Adrenal gland (tissue), 5 donors: ENCODE data around the gene FGF8.

Experiments used
- POLR2A ChIP-seq, 2 donors: fragments of 450-650 bp; IDR thresholded peaks; one replicate each; pipeline ENCODE4 v1.6.1; 2017; ENCODE audit warnings: antibody characterized with exemption in 2 of 2, mild to moderate bottlenecking in 2 of 2, moderate library complexity in 1 of 2
- TF ChIP-seq, protein P1 (sequence below), 6 experiments: fragments of 450-650 bp in 4 of 6; fragments of 200-600 bp in 2 of 6; sonication (generic) in 1 of 6; IDR thresholded peaks; 1 replicate in 5 of 6; 2 replicates in 1 of 6; pipeline versions ENCODE4 v1.5.1 to v1.8.0; 2016 to 2021; ENCODE audit warnings: antibody characterized with exemption in 6 of 6, mild to moderate bottlenecking in 2 of 6, moderate library complexity in 1 of 6
- donor health status: DM: no; HTN: no; CAD: no.

DNA sequence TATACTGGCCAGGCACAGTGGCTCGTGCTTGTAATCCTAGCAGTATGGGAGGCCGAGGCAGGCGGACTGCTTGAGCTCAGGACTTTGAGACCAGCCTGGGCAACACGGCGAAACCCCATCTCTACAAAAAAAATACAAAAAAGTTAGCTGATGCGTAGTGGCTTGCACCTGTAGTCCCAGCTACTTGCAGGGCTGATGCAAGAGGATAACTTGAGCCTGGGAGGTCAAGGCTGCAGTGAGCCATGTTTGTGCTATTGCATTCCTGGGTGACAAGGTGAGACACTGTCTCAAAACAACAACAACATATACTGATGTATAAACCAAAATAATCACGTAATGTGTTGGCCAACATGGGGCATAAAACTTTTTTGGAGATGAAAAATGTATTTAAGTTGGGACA is 13.8 kb upstream of the FGF8 start:
- TF ChIP-seq, protein P1, sequence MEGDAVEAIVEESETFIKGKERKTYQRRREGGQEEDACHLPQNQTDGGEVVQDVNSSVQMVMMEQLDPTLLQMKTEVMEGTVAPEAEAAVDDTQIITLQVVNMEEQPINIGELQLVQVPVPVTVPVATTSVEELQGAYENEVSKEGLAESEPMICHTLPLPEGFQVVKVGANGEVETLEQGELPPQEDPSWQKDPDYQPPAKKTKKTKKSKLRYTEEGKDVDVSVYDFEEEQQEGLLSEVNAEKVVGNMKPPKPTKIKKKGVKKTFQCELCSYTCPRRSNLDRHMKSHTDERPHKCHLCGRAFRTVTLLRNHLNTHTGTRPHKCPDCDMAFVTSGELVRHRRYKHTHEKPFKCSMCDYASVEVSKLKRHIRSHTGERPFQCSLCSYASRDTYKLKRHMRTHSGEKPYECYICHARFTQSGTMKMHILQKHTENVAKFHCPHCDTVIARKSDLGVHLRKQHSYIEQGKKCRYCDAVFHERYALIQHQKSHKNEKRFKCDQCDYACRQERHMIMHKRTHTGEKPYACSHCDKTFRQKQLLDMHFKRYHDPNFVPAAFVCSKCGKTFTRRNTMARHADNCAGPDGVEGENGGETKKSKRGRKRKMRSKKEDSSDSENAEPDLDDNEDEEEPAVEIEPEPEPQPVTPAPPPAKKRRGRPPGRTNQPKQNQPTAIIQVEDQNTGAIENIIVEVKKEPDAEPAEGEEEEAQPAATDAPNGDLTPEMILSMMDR (IDR thresholded peaks at IDR 0.05), result no peak
- no peak for TF ChIP-seq POLR2A (IDR thresholded peaks at IDR 0.05)
